Prostate gland (tissue), 2 donors: ENCODE results near the gene TUBGCP5.

Experiments
- CTCF ChIP-seq, 4 experiments: fragments of 200-600 bp in 2 of 4; fragments of 450-650 bp in 2 of 4; sonication (generic) in 2 of 4; IDR thresholded peaks; 1 replicate in 3 of 4; 2 replicates in 1 of 4; pipeline ENCODE4 v1.5.1; 2016 to 2019; ENCODE audit warnings: antibody characterized with exemption in 4 of 4, mild to moderate bottlenecking in 2 of 4, moderate library complexity in 2 of 4
- POLR2A ChIP-seq: fragments of 450-650 bp; IDR thresholded peaks from one replicate; pipeline ENCODE4 v1.6.1; 2016; ENCODE audit warnings: antibody characterized with exemption, mild to moderate bottlenecking

- TF ChIP-seq CTCF (IDR thresholded peaks at IDR 0.05): no peak
- TF ChIP-seq POLR2A: no peak
Measured at GRCh38 chr15:23033979-23034378, 5.4 kb downstream of the TUBGCP5 start.
